ENCODE measurements around the gene PSMB11. TPM values are rescaled to one million over a fixed set of nuclear protein-coding genes. Genes with fewer than 3 reads are reported as not detected.

Gene PSMB11
- total and polyA plus RNA-seq, 7 donors, result 0.03 to 0.51 TPM; not detected in 5

DNA sequence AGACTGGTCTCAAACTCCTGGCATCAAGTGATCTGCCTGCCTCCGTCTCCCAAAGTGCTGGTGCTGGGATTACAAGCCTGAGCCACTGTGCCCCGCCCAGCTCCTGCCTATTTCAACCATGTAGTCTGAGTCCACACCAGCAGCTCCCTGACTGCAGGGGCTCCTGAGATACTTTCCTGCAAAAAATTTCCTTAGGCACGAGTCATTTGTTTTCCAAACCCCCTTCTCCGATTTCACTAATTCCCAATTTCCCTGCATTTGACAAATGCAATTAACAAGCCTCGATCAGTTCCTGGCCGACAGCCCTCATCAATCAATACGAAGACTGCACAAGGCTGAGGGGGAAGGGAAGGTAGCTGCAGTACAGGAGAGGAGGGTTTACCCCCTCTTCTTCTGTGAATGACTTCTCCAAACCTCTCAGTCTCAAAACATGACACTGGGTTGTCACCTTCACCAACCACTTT is 17.4 kb upstream of the PSMB11 start:
- H3K4me3 ChIP-seq, result no peak overlapping the region
- WGBS, 3 donors, result 61 to 75% (median 74%) methylated on average over 7 of the region's 7 CpGs
- H3K9me3 ChIP-seq, result no peaks in the 10 kb centered on the region
- H3K27ac ChIP-seq, result no peak overlapping the region
- intact Hi-C loops (cut with DNase I), result no loop called here
- DNase-seq, result no peak
- H3K27me3 ChIP-seq (ENCODE audit: insufficient read depth in 3 of 3, low read length in 2 of 3), result no peaks in the 10 kb centered on the region
- H3K4me1 ChIP-seq, result peaks cover 10% of the 10 kb centered on the region
- H3K36me3 ChIP-seq (ENCODE audit: insufficient read depth in 1 of 2, low read depth in 1 of 2), result peaks cover 7 to 66% of the 10 kb centered on the region in 2 donors
- TF ChIP-seq CTCF (IDR thresholded peaks at IDR 0.05), result no peak
- no peak for ATAC-seq

- WGBS, 3 donors, result 54 to 64% (median 58%) methylated on average over 4 of the region's 4 CpGs
- no peak overlapping the region for H3K4me3 ChIP-seq
- H3K9me3 ChIP-seq, result no peaks in the 10 kb centered on the region
- peaks cover 7 to 72% of the 10 kb centered on the region in 2 donors for H3K36me3 ChIP-seq (ENCODE audit: insufficient read depth in 1 of 2, low read depth in 1 of 2)
- H3K4me1 ChIP-seq, result peaks cover 10% of the 10 kb centered on the region
- ATAC-seq (no peak), DNase-seq (no peak)
- H3K27me3 ChIP-seq (ENCODE audit: insufficient read depth in 3 of 3, low read length in 2 of 3), result no peaks in the 10 kb centered on the region
- TF ChIP-seq CTCF (IDR thresholded peaks at IDR 0.05), result no peak
- no peak overlapping the region for H3K27ac ChIP-seq
- intact Hi-C loops (cut with DNase I), result no loop called here
Measured at GRCh38 chr14:23025151-23025814, 16.7 kb upstream of the PSMB11 start.

GRCh38 chr14:23028799-23029198 is 13.2 kb upstream of the PSMB11 start:
- ATAC-seq, result no peak
- DNase-seq, result no peak
- no peak for TF ChIP-seq CTCF (IDR thresholded peaks at IDR 0.05)

GRCh38 chr14:23030936-23031335 is 11.1 kb upstream of the PSMB11 start:
- Histone ChIP-seq H3K36me3 (ENCODE audit: insufficient read depth in 1 of 2, low read depth in 1 of 2) (peaks cover 5 to 75% of the 10 kb centered on the region in 2 donors), H3K4me3 (no peak overlapping the region), H3K9me3 (no peaks in the 10 kb centered on the region), H3K4me1 (peaks cover 33% of the 10 kb centered on the region), H3K27me3 (ENCODE audit: insufficient read depth in 3 of 3, low read length in 2 of 3) (no peaks in the 10 kb centered on the region), H3K27ac (no peak overlapping the region)
- ATAC-seq (no peak), DNase-seq (no peak)
- intact Hi-C loops (cut with DNase I), result no loop called here
- TF ChIP-seq CTCF (IDR thresholded peaks at IDR 0.05), result no peak
- WGBS, 3 donors, result 94 to 97% (median 97%) methylated on average over 4 of the region's 4 CpGs

More at GRCh38 chr14:23028799-23029198, 13.2 kb upstream of the PSMB11 start:
- H3K27ac ChIP-seq, result no peak overlapping the region
- peaks cover 27% of the 10 kb centered on the region for H3K4me1 ChIP-seq
- 79 to 87% (median 83%) methylated on average over 2 of the region's 2 CpGs for WGBS, 3 donors
- intact Hi-C loops (cut with DNase I), result no loop called here
- H3K4me3 ChIP-seq, result no peak overlapping the region
- H3K27me3 ChIP-seq (ENCODE audit: insufficient read depth in 3 of 3, low read length in 2 of 3), result no peaks in the 10 kb centered on the region
- H3K36me3 ChIP-seq (ENCODE audit: insufficient read depth in 1 of 2, low read depth in 1 of 2), result peaks cover 13 to 96% of the 10 kb centered on the region in 2 donors
- no peaks in the 10 kb centered on the region for H3K9me3 ChIP-seq
